ENCODE results near the gene ELAVL4. TPM values are rescaled to one million over a fixed set of nuclear protein-coding genes. Genes with fewer than 3 reads are reported as not detected.
"Not testable (repeated sequence)": the region's sequence is repeated elsewhere in the genome, so short reads cannot be mapped to it uniquely, and the experiment has no call there.

Gene ELAVL4
- total RNA-seq, 2 donors from 2014 or later = 0.28 to 1.4 TPM

DNA sequence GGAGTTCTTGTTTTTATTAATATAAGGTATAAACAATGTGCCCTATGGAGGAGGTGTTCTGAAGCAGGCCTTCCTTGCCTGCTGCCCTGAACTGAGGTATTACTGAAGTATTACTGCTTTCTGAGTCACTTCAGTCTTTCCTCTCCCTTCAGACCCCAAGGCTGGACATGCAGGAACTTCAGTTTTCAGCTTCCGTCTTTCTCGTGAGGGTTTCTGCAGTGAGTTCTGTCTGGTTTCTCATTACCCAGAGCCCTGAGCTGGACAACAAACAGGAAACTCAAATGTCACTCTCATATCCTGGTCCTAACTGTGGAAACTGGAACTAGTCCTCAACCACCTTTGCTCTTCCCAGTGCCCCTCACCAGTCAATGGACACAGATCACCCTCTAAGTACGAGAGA lies 46.8 kb downstream of the ELAVL4 start:
- H3K9me3 ChIP-seq = no peaks in the 10 kb centered on the region
- no peaks in the 10 kb centered on the region for H3K27me3 ChIP-seq
- H3K4me3 ChIP-seq = no peak overlapping the region
- no peak overlapping the region for H3K27ac ChIP-seq
- H3K4me1 ChIP-seq = no peaks in the 10 kb centered on the region
- TF ChIP-seq, protein P1, sequence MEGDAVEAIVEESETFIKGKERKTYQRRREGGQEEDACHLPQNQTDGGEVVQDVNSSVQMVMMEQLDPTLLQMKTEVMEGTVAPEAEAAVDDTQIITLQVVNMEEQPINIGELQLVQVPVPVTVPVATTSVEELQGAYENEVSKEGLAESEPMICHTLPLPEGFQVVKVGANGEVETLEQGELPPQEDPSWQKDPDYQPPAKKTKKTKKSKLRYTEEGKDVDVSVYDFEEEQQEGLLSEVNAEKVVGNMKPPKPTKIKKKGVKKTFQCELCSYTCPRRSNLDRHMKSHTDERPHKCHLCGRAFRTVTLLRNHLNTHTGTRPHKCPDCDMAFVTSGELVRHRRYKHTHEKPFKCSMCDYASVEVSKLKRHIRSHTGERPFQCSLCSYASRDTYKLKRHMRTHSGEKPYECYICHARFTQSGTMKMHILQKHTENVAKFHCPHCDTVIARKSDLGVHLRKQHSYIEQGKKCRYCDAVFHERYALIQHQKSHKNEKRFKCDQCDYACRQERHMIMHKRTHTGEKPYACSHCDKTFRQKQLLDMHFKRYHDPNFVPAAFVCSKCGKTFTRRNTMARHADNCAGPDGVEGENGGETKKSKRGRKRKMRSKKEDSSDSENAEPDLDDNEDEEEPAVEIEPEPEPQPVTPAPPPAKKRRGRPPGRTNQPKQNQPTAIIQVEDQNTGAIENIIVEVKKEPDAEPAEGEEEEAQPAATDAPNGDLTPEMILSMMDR (IDR thresholded peaks at IDR 0.05) = no peak
- DNase-seq (ENCODE audit: low spot score) = no peak
- H3K36me3 ChIP-seq = no peaks in the 10 kb centered on the region

DNA sequence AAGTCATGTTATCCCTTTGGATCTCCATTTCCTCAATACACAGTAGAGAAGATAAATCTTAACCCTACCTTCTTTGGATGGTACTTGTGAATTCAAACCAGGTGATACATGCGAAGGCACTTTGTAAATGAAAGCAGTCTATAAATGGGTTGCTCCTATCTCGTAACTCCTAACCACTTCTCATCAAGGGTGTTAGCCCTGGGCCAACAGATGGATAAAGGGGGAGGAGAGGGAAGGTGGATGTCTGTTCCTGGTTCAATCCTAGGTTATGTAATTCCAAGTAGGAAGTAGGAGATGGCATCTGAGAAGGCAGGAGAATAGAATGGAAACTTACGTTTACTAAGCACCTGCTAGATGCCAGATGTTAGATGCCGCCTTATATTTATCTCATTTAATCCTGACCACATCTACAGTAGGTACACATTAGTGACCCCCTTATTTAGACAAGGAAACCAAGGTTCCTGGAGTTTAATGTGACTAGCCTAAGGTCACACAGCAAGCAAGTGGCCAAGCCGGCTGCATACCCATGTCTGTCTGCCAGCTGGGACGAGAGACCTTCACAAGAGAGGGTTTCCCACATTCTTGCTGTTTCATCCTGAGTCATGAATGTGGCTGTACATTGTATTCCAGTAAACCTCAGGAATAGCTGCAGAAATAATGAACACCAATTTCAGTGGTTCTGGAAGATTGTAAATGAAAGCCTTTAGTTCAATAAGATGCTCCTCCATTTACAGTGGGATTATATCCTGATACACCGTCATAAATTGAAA lies 47.7 kb downstream of the ELAVL4 start:
- Histone ChIP-seq H3K27me3 (no peaks in the 10 kb centered on the region), H3K27ac (no peak overlapping the region), H3K36me3 (no peaks in the 10 kb centered on the region), H3K9me3 (no peaks in the 10 kb centered on the region), H3K4me1 (no peaks in the 10 kb centered on the region), H3K4me3 (no peak overlapping the region)
- DNase-seq (ENCODE audit: low spot score) = no peak
- TF ChIP-seq, protein P1 (IDR thresholded peaks at IDR 0.05) = no peak

DNA sequence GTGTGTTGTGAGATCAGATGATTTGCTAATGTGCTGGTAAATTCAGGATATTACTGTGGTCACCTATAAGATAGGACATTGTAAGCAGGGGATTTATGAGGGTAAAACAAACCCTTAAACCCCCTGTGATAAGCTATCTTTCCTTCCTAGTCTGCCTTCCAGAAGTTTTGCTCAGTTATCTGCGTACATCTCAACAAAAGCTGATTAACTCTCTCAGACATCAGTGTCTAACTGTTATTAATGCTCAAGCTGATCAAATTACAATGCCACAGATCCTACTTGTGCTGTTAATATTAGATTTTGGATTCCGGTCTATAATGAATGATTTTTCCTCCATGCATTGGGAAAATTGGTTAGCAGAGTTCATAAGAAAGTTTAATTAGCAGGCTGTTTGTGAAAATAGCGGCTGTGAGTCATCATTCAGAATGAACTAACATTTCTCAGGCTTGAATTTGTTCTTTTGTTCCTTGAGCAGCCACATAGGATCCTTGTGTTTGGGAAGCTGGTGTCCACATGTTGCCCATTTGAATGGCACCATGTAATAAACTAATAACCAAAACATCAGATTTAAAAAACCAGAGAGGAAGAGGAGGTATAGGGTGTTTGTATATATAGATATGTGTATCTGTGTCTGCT lies 48.7 kb downstream of the ELAVL4 start:
- Histone ChIP-seq H3K27me3 (no peaks in the 10 kb centered on the region), H3K27ac (no peak overlapping the region), H3K36me3 (no peaks in the 10 kb centered on the region), H3K4me1 (no peaks in the 10 kb centered on the region), H3K4me3 (no peak overlapping the region), H3K9me3 (no peaks in the 10 kb centered on the region)
- no peak for DNase-seq (ENCODE audit: low spot score)
- TF ChIP-seq, protein P1 (IDR thresholded peaks at IDR 0.05) = no peak

DNA sequence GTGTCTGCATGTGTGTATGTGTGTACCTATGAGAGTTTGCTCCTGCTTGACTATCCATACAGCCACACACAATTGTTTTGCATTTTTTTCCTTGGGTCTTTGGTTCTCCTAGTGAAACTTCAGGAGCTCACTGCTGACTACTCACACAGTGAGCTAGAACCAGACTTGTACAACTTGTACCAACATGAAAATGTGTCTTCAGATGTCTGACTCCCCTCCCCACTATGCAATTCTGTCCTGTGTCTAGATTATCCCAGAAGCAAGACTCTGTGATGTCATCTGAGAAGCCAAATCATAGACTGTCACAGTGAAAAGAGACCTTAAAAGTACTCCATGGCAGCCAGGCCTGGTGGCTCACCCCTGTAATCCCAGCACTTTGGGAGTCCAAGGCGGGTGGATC lies 49.7 kb downstream of the ELAVL4 start:
- Histone ChIP-seq H3K36me3 (no peaks in the 10 kb centered on the region), H3K27ac (no peak overlapping the region), H3K4me3 (no peak overlapping the region), H3K4me1 (no peaks in the 10 kb centered on the region), H3K27me3 (no peaks in the 10 kb centered on the region), H3K9me3 (no peaks in the 10 kb centered on the region)
- DNase-seq (ENCODE audit: low spot score) = no peak
- TF ChIP-seq, protein P1 (IDR thresholded peaks at IDR 0.05) = no peak

DNA sequence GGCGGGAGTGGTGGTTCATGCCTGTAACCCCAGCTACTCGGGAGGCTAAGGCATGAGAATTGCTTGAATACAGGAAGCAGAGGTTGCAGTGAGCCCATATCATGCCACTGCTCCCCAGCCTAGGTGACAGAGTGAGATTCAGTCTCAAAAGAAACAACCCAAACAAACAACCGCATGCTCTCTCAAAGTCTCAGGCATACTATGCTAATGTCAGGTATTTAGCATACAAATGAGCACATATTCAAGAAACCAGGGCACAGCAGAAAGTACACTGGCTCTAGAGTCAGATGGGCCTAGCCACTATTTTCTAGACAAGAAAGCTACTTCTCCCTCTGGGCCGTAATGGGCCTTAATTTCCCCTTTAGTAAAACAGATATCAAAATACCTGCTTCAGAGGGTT lies 55.0 kb downstream of the ELAVL4 start:
- TF ChIP-seq, protein P1 (IDR thresholded peaks at IDR 0.05) = no peak
- H3K4me3 ChIP-seq = no peak overlapping the region
- DNase-seq (ENCODE audit: low spot score) = no peak
- H3K9me3 ChIP-seq = no peaks in the 10 kb centered on the region
- no peaks in the 10 kb centered on the region for H3K4me1 ChIP-seq
- H3K36me3 ChIP-seq = no peaks in the 10 kb centered on the region
- no peak overlapping the region for H3K27ac ChIP-seq
- H3K27me3 ChIP-seq = no peaks in the 10 kb centered on the region

DNA sequence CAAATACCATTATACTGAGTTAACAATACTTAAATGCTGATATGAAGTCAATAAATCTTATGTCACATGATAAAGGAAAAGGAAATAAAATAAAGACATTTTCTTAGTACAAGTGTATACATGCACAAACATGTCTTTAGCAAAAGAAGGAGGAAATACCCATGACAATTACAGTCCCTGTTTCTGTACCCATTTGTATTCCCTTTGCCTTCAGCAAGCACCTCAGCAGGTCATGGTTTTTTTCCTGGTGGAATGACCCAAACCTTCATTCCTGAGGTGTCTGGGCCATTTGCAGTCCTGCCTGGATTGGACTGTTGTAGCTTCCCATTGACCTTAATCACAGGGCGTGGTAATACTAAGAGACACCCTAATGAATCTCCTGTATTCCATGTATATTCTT lies 57.6 kb downstream of the ELAVL4 start:
- H3K4me1 ChIP-seq; H3K36me3 ChIP-seq; H3K4me3 ChIP-seq; H3K9me3 ChIP-seq; H3K27me3 ChIP-seq; DNase-seq (ENCODE audit: low spot score); H3K27ac ChIP-seq: not testable (repeated sequence)
